Cardiac muscle cell (in vitro differentiated cells and primary cell): ENCODE results near the gene SPON1. TPM values are rescaled to one million over a fixed set of nuclear protein-coding genes. Genes with fewer than 3 reads are reported as not detected.
A peak's percentile ranks its signal among the peaks of the same experiment; 100 is the strongest.

ENCODE experiments used
- DNase-seq, 2 donors: peaks; one replicate each; pipeline versions ENCODE4 v3.0.0 to v3.0.0-alpha.2; 2010 to 2017; ENCODE audit warnings: low read depth in 1 of 2, low spot score in 1 of 2
- H3K27ac ChIP-seq: fragments of 200-600 bp; sonication (generic); 2 replicates; pipeline ENCODE4 v1.5.1; 2016
- H3K27me3 ChIP-seq: fragments of 200-600 bp; sonication (generic); 2 replicates; pipeline ENCODE4 v1.6.0; 2016; ENCODE audit warnings: control low read depth
- H3K36me3 ChIP-seq: fragments of 200-600 bp; sonication (generic); 2 replicates; pipeline ENCODE4 v1.5.1; 2016; ENCODE audit warnings: control low read depth
- H3K4me1 ChIP-seq: fragments of 200-600 bp; sonication (generic); 2 replicates; pipeline ENCODE4 v1.8.1; 2017; ENCODE audit warnings: low read depth, mild to moderate bottlenecking, mixed run types
- H3K4me3 ChIP-seq: fragments of 200-600 bp; sonication (generic); 2 replicates; pipeline ENCODE4 v1.5.1; 2016; ENCODE audit warnings: mild to moderate bottlenecking
- H3K9me3 ChIP-seq: fragments of 200-600 bp; sonication (generic); 2 replicates; pipeline ENCODE4 v1.5.1; 2017; ENCODE audit warnings: low read depth, mild to moderate bottlenecking, control low read depth
- CTCF ChIP-seq: IDR thresholded peaks from 2 replicates; pipeline ENCODE4 v1.5.1; 2012; ENCODE audit warnings: low read depth, mild to moderate bottlenecking, low read length
- polyA plus RNA-seq: library from polyadenylated mRNA; unstranded; fragments of >200 nt; fragmentation: Nextera tagmentation; extraction: Ambion mirVana; gene quantifications from 2 replicates; pipeline ENCODE4 v1.2.1, GENCODE V29; 2016
- total RNA-seq: library from RNA; depleted of rRNA; stranded (reverse); fragments of >200 nt; gene quantifications from 2 replicates; pipeline ENCODE4 v1.2.3, GENCODE V29; 2016

The SPON1 gene
- total and polyA plus RNA-seq, 2 experiments from 2014 or later: 13.3 to 22.0 TPM

DNA sequence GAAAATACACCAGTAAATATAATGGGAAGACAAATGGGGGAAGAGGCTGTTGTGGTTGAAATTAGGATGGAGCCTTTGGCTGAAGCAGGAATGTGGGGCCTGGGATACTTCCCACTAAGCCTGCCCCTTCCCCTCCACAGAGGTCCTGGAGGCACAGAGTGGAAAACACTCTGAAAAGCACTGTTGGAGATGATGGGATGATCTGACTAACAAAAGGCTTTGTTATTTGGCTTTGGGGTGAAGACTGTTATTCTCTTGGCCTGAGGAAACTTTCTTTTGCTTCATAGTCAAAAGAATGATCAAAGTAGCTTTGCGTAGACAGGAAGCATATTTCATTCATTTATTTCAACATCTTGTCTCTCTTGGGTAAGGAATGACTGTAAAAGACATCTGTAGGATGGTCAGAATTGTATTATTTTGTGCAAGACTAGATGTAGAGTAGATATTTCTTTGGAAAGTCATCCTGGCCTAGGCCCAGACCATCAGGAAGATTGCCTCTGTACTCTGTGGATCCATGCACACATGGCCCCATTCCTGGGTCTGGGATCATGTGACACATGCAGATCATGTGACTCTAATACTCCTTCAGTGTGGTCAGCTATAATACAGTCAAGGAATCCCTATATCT lies 111.4 kb downstream of the SPON1 start:
- no peak for TF ChIP-seq CTCF
- Histone ChIP-seq H3K36me3 (no peaks in the 10 kb centered on the region), H3K4me1 (peaks cover 2% of the 10 kb centered on the region), H3K9me3 (no peaks in the 10 kb centered on the region), H3K27ac (no peak overlapping the region), H3K27me3 (no peaks in the 10 kb centered on the region), H3K4me3 (no peak overlapping the region)
- peak in 1 of 2 donors; percentile 65 for DNase-seq

GRCh38 chr11:14075118-14076078 lies 112.9 kb downstream of the SPON1 start:
- peaks cover 3% of the 10 kb centered on the region for H3K27me3 ChIP-seq

DNA sequence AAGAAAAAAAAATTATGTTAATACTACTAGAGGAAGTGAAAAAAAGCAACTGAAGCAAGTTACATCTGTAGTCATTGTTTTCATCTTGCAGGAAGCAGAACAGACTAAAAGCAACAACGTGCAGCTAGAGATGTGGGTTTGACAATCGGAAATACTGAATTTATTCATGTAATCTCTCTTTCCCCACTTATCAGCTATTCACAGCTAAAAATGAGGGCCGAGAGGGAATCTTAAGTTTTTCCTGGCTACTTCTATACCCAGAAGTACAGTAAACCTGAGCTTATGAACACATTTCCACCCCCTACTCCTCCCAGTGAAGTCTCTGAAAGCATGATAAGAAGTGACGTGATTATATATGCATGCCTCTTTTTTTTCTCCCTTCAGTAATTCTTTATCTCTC lies 116.5 kb downstream of the SPON1 start:
- H3K4me3 ChIP-seq: no peak overlapping the region
- no peak overlapping the region for H3K27ac ChIP-seq

More at GRCh38 chr11:14075118-14076078, 112.9 kb downstream of the SPON1 start:
- no peak overlapping the region for H3K27ac ChIP-seq
- H3K4me1 ChIP-seq: peaks cover 8% of the 10 kb centered on the region
- H3K9me3 ChIP-seq: no peaks in the 10 kb centered on the region
- H3K4me3 ChIP-seq: no peak overlapping the region
- no peak for DNase-seq
- TF ChIP-seq CTCF: no peak
- H3K36me3 ChIP-seq: no peaks in the 10 kb centered on the region

DNA sequence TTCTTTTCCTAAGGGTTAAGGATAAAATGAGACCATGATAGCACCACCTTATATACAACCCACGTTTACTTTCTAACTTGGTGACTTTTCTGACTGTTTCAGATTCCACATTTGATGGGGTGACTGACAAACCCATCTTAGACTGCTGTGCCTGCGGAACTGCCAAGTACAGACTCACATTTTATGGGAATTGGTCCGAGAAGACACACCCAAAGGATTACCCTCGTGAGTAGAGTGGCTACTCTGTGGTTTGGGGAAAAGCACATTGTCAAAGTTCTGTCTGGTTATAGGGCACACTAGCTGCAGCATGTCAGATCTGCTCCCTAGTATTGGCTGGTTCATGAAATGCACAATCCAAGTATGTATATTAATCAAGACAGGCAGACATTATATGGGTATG lies 117.3 kb downstream of the SPON1 start:
- Histone ChIP-seq H3K27ac (no peak overlapping the region), H3K4me3 (no peak overlapping the region), H3K36me3 (no peaks in the 10 kb centered on the region), H3K27me3 (peaks cover 3% of the 10 kb centered on the region), H3K4me1 (peaks cover 21% of the 10 kb centered on the region), H3K9me3 (no peaks in the 10 kb centered on the region)
- TF ChIP-seq CTCF: no peak
- no peak for DNase-seq

More for the DNA sequence above, 116.5 kb downstream of the SPON1 start:
- Histone ChIP-seq H3K4me1 (peaks cover 21% of the 10 kb centered on the region), H3K9me3 (no peaks in the 10 kb centered on the region), H3K27me3 (peaks cover 3% of the 10 kb centered on the region), H3K36me3 (no peaks in the 10 kb centered on the region)
- peak in 1 of 2 donors; percentile 36 for DNase-seq
- TF ChIP-seq CTCF: no peak

DNA sequence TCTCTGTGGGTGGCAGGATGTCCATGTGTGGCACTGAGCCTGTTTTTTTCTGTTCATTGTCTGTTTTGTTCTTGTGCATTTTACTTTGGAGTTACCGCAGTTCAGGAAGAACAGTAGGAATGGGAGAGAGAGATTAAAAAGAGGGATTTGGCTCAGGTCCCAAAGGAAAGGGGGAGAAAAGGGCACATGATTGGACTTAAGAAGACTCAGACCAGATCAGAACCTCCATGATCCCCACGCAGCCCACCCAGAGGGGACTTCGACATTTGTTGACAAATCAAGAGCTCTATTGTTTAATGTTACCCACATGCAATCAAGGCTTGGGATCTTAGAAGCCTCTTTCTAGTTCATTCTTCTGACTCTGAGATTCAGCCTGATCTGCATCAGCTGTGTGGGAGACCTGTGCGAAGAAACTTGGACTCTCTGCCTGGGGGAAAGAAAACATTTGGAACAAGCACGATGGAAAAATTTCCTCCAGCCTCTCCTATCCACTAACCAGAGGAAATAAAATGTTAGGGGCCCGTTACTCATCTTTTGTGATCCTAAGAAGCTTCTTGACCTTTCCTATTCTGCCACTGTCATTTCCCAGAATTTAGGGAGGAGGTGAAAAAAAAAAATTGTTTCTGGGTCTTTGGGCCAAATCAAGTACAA lies 119.2 kb downstream of the SPON1 start:
- Histone ChIP-seq H3K36me3 (no peaks in the 10 kb centered on the region), H3K4me1 (peaks cover 21% of the 10 kb centered on the region), H3K27ac (no peak overlapping the region), H3K9me3 (no peaks in the 10 kb centered on the region), H3K27me3 (peaks cover 3% of the 10 kb centered on the region), H3K4me3 (no peak overlapping the region)
- DNase-seq: peak in 1 of 2 donors; percentile 22
- TF ChIP-seq CTCF: no peak
